ENCODE measurements around the gene TNFAIP6. TPM values are rescaled to one million over a fixed set of nuclear protein-coding genes. Genes with fewer than 3 reads are reported as not detected.
"Not testable (repeated sequence)": the region's sequence is repeated elsewhere in the genome, so short reads cannot be mapped to it uniquely, and the experiment has no call there.

The TNFAIP6 gene, protein sequence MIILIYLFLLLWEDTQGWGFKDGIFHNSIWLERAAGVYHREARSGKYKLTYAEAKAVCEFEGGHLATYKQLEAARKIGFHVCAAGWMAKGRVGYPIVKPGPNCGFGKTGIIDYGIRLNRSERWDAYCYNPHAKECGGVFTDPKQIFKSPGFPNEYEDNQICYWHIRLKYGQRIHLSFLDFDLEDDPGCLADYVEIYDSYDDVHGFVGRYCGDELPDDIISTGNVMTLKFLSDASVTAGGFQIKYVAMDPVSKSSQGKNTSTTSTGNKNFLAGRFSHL
- total RNA-seq = not detected

DNA sequence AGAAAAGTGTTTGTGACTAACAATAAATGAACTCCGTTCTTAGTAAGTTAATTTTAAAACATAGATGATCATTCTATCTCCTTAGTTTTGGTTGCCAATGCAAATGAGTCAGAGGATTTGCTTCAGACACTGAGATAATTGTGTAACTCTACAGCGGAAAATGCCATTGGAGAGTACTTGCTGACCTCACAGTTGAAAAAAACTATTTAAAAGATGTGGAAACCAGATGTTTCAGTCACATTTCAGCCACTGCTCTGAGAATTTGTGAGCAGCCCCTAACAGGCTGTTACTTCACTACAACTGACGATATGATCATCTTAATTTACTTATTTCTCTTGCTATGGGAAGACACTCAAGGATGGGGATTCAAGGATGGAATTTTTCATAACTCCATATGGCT lies at the start of gene TNFAIP6:
TNFAIP6 (plus strand) TSS at position 234 of the 400 bp plus-strand sequence; CDS start at position 309, 75 bp downstream.
- no peaks in the 10 kb centered on the region for H3K4me1 Mint-ChIP-seq (ENCODE audit: low read depth)
- ChIA-PET POLR2A (no interaction called here), CTCF (no interaction called here)
- H3K27ac Mint-ChIP-seq = no peak within 1 kb of the TSS
- DNase-seq = no peak
- H3K4me3 Mint-ChIP-seq = no peak within 1 kb of the TSS
- no peaks in the 10 kb centered on the region for H3K27me3 Mint-ChIP-seq
- no peaks in the 10 kb centered on the region for H3K36me3 Mint-ChIP-seq
- no peaks in the 10 kb centered on the region for H3K9me3 Mint-ChIP-seq
- intact Hi-C loops (cut with micrococcal nuclease) = no loop called here

DNA sequence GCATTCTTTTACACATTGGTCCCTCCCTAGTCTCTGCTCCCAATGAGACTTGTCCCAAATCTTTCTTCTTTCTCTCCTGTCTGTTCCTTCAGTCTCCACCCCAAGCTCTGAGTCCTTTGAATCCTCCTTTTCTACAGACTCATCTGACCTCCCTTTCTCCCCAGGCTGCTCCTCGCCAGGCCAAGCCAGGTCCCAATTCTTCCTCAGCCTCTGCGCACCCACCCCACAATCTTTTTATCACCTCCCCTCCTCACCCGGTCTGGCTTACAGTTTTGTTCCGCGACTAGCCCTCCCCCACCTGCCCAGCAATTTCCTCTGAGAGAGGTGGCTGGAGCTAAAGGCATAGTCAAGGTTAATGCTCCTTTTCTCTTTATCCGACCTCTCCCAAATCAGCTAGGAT lies 47.1 kb upstream of the TNFAIP6 start:
- H3K4me1 Mint-ChIP-seq (ENCODE audit: low read depth); H3K27me3 Mint-ChIP-seq; H3K36me3 Mint-ChIP-seq; H3K4me3 Mint-ChIP-seq; CTCF ChIA-PET; intact Hi-C loops (cut with micrococcal nuclease); POLR2A ChIA-PET; DNase-seq; H3K9me3 Mint-ChIP-seq; H3K27ac Mint-ChIP-seq: not testable (repeated sequence)

DNA sequence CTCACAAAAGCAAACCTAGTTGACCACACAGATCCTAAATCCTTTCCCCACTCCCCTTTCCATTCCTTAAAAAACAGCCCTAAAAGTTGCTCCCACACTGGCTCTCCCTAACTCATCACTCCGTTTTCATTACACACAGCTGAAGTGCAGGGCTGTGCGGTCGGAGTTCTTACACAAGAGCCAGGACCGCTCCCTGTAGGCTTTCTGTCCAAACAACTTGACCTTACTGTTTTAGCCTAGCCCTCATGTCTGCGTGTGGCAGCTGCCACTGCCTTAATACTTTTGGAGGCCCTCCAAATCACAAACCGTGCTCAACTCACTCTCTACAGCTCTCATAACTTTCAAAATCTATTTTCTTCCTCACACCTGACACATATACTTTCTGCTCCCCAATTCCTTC lies 45.0 kb upstream of the TNFAIP6 start:
- H3K27ac Mint-ChIP-seq; DNase-seq; intact Hi-C loops (cut with micrococcal nuclease); H3K36me3 Mint-ChIP-seq; H3K27me3 Mint-ChIP-seq; POLR2A ChIA-PET; H3K9me3 Mint-ChIP-seq; H3K4me3 Mint-ChIP-seq; H3K4me1 Mint-ChIP-seq (ENCODE audit: low read depth); CTCF ChIA-PET: not testable (repeated sequence)

DNA sequence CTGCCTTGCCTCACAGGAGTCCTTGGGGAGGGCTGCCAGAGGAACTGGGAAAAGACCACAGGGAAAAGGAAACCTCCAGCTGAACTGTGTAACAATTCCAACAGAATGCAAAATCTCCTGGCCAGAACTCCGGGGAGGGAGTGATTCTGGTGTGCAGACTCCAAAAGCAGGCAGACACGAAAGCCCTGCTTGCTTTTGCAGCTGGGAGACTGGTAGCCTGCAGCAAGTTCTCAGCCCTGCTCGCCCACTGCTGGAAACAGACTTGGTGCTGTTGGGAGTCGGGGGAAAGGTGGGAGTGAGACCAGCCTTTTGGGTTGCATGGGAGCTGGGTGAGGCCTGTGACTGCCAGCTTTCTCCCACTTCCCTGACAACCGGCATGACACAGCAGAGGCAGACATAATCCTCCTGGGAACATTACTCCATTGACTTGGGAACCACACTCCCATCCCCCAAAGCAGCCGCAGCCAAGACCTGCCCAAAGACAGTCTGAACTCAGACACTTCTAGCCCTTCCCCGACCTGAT lies 42.0 kb upstream of the TNFAIP6 start:
- Mint-ChIP-seq H3K4me1 (ENCODE audit: low read depth) (peaks cover 3% of the 10 kb centered on the region), H3K27ac (no peak overlapping the region), H3K36me3 (no peaks in the 10 kb centered on the region), H3K4me3 (no peak overlapping the region), H3K9me3 (no peaks in the 10 kb centered on the region), H3K27me3 (peaks cover 10% of the 10 kb centered on the region)
- DNase-seq = no peak
- ChIA-PET POLR2A (no interaction called here), CTCF (no interaction called here)
- intact Hi-C loops (cut with micrococcal nuclease) = no loop called here

DNA sequence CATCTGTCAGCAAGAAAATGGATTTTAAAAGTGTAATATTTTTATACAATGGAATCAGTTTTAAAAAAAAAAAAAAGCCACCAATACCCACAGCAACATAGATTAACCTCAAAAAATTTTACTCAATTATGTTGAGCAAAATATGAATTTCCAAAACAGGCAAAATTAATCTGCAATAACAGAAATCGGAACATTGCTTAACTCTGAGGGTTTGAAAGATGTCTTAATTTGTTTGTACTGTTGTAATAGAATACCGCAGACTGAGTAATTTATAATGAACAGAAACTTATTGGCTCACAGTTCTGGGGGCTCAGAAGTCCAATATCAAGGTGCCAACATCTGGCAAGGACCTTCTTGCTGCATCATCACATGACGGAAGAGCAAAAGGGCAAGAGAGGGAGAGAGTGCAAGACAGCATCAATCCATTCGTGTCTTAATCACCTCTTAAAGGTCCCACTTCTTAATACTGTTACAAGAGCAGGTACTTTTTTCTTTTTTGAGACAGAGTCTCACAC lies 31.8 kb upstream of the TNFAIP6 start:
- ChIA-PET CTCF (no interaction called here), POLR2A (no interaction called here)
- no peaks in the 10 kb centered on the region for H3K9me3 Mint-ChIP-seq
- H3K4me3 Mint-ChIP-seq = no peak overlapping the region
- no peaks in the 10 kb centered on the region for H3K27me3 Mint-ChIP-seq
- no peaks in the 10 kb centered on the region for H3K36me3 Mint-ChIP-seq
- no peak for DNase-seq
- H3K4me1 Mint-ChIP-seq (ENCODE audit: low read depth) = no peaks in the 10 kb centered on the region
- no peak overlapping the region for H3K27ac Mint-ChIP-seq
- intact Hi-C loops (cut with micrococcal nuclease) = no loop called here

DNA sequence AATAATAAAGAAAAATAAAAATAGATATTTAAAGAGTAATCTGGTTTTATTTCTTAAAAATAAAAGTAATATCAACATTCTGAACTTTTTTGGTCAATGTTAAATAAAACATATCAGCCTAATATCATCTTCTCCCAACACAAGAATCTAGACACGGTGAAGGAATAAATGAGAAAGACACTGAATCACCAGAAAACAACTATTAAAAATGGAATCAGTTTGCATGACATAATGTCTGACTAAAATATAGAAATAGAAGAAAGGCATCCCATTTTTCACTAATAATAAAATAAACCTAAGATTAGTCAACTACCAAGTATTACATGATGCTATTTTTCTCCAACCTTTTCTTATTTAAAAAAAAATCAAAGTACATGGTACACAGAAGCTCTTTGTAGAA lies 30.8 kb upstream of the TNFAIP6 start:
- Mint-ChIP-seq H3K9me3 (no peaks in the 10 kb centered on the region), H3K27ac (no peak overlapping the region), H3K36me3 (no peaks in the 10 kb centered on the region), H3K4me1 (ENCODE audit: low read depth) (no peaks in the 10 kb centered on the region), H3K4me3 (no peak overlapping the region), H3K27me3 (peaks cover 2% of the 10 kb centered on the region)
- ChIA-PET CTCF (interaction anchor here (0.6 kb wide), 1 partner anchor 152 kb away, joined by 3 read pairs; no protein-coding TSS in a partner anchor), POLR2A (no interaction called here)
- DNase-seq = no peak
- intact Hi-C loops (cut with micrococcal nuclease) = no loop called here

DNA sequence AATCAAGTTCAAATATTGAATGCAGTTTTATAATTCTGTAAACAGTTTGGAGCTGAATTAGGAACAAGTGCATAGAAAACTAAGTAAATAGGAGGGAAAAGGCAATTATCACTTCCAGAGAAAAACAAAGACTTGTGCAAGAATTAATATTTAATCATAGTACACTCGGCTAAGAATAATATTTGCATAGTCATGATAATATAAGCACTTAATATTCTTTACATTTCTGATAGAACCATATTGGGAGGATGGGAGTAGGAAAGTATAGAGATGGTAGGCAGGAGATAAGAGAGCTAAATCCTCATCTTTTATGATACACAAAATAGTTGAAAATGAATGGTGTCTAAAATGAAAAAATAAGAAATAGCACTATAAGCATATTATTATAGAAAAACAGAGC lies 27.4 kb upstream of the TNFAIP6 start:
- intact Hi-C loops (cut with micrococcal nuclease) = no loop called here
- Mint-ChIP-seq H3K27me3 (peaks cover 3% of the 10 kb centered on the region), H3K4me3 (no peak overlapping the region), H3K9me3 (no peaks in the 10 kb centered on the region), H3K4me1 (ENCODE audit: low read depth) (no peaks in the 10 kb centered on the region), H3K27ac (no peak overlapping the region), H3K36me3 (no peaks in the 10 kb centered on the region)
- ChIA-PET CTCF (interaction anchor here (0.6 to 1.1 kb wide), 2 partner anchors 11 to 91 kb away, joined by 3 read pairs; no protein-coding TSS in a partner anchor), POLR2A (no interaction called here)
- no peak for DNase-seq

DNA sequence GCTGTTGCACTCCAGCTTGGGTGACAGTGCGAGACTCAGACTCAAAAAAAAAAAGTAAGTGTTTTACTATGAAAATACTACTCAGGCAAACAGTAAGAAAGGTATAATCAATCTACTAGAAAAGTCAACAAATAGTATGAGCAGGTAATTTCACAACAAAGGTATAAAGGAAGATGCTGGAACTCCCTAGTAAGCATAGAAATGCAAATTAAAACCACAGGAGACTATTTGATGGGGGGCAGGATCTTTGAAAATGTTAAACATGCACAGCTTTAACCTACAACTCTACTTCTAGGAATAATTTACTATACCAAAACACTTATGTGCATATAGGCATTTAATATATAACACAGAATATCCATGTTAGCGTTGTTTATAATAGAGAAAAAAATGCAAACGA lies 24.3 kb upstream of the TNFAIP6 start:
- no peak for DNase-seq
- intact Hi-C loops (cut with micrococcal nuclease) = no loop called here
- Mint-ChIP-seq H3K4me1 (ENCODE audit: low read depth) (no peaks in the 10 kb centered on the region), H3K27ac (no peak overlapping the region), H3K4me3 (no peak overlapping the region), H3K9me3 (no peaks in the 10 kb centered on the region), H3K36me3 (no peaks in the 10 kb centered on the region), H3K27me3 (peaks cover 10% of the 10 kb centered on the region)
- POLR2A ChIA-PET = no interaction called here
- CTCF ChIA-PET = no interaction called here

DNA sequence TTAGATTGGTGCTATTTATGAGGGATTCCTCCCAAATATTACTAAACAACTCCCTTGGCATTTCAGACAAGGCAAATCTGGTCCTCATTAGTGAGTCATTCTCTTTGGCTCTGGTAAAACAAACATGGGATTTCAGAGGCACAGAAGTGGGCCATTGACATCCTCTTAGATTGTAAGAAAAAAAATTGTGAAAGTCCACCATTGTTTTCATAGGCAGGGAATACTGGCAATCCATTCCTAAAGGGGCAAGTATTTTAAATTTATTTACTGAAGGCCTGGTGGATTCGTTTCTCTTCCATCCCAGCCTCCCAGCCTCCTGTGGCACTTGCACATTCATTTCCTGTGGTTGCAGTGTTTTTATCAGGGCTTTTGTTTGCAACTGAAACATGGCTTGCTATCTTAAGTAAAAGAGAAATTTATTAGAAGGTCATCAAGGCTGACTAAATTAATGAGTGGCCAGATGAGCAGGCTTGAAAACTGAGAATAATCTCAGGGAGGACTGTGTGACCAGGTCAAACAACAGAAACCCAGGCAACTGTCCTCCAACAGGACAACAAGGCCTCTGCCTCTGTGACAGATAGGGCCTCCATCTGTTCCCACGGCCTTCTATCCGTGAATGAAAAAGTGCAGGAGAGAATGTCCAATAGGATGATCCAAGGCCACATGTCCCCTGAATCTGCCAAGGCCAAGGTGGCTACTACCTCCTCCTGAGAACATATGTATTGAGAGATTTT lies 23.1 kb upstream of the TNFAIP6 start:
- no peaks in the 10 kb centered on the region for H3K9me3 Mint-ChIP-seq
- CTCF ChIA-PET = interaction anchor here (0.6 kb wide), 1 partner anchor 40 kb away, joined by 4 read pairs; no protein-coding TSS in a partner anchor
- H3K36me3 Mint-ChIP-seq = no peaks in the 10 kb centered on the region
- H3K4me3 Mint-ChIP-seq = no peak overlapping the region
- H3K27me3 Mint-ChIP-seq = peaks cover 10% of the 10 kb centered on the region
- DNase-seq = no peak
- intact Hi-C loops (cut with micrococcal nuclease) = no loop called here
- H3K4me1 Mint-ChIP-seq (ENCODE audit: low read depth) = no peaks in the 10 kb centered on the region
- H3K27ac Mint-ChIP-seq = no peak overlapping the region
- POLR2A ChIA-PET = no interaction called here

DNA sequence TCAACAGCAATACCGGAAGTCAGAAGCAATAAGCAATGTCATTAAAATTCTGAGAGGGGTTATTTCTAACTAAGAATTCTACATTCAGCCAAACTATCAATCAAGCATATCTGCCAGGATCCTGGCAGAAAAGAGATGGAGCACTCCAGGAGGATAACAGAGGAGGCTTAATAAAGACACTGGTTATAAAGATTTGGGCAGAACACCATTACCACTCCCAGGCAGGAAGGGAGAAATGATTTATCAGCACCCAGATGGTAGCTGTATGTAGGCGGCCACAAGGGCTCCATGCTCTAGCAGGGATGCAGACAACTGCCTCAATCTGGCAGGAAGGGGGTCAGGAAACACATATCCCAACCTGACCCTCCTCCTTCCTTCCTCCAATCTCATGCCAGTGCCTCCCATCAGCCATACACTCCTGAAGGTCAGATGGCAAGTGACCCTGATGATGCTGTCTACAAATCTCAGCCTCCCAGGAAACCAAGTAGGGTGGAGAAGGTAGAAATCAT lies 20.5 kb upstream of the TNFAIP6 start:
- H3K27ac Mint-ChIP-seq = no peak overlapping the region
- CTCF ChIA-PET = no interaction called here
- peaks cover 10% of the 10 kb centered on the region for H3K27me3 Mint-ChIP-seq
- H3K9me3 Mint-ChIP-seq = peaks cover 10% of the 10 kb centered on the region
- H3K4me3 Mint-ChIP-seq = no peak overlapping the region
- no peaks in the 10 kb centered on the region for H3K36me3 Mint-ChIP-seq
- no peaks in the 10 kb centered on the region for H3K4me1 Mint-ChIP-seq (ENCODE audit: low read depth)
- no peak for DNase-seq
- POLR2A ChIA-PET = no interaction called here
- intact Hi-C loops (cut with micrococcal nuclease) = no loop called here

DNA sequence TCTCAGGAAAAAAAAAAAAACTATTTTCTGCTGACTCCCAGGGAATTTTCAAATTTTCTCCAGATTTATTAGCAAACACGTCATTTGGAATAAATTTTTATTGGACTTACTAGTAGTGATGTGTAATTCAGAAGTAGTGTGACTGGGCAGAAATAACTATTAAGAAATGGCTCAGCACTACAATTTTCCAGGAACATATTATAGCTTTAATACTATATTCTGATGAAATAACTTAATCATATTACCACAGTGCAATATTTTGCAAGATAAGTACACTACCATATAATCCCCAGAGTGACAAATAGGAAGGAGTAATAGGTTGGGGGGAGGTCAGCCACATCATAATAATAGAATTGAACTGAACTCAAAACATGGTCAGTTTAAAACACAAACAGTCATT lies 19.7 kb upstream of the TNFAIP6 start:
- ChIA-PET POLR2A (interaction anchor here (0.7 kb wide), 1 partner anchor 19 kb away, joined by 4 read pairs; no protein-coding TSS in a partner anchor), CTCF (interaction anchor here (0.6 kb wide), 1 partner anchor 168 kb away, joined by 3 read pairs; no protein-coding TSS in a partner anchor)
- Mint-ChIP-seq H3K4me3 (no peak overlapping the region), H3K9me3 (peaks cover 10% of the 10 kb centered on the region), H3K27ac (no peak overlapping the region), H3K36me3 (no peaks in the 10 kb centered on the region), H3K27me3 (peaks cover 10% of the 10 kb centered on the region), H3K4me1 (ENCODE audit: low read depth) (no peaks in the 10 kb centered on the region)
- intact Hi-C loops (cut with micrococcal nuclease) = no loop called here
- no peak for DNase-seq

DNA sequence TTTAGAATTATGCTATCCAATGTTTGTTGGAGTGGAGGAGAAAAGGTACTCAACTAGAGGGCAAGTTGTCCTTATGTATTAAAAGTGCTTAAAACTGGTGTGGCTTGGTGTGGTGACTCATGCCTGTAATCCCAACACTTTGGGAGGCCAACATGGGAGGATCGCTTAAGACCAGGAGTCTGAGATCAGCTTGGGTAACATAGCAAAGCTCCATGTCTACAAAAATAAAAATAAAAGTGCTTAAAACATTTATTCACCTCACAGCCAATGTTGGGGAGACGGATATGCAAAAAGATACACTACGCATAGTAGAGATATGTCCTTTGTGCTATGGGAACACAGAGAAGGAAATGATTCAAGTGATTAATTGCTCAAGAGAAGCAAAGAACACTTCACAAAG lies 19.3 kb upstream of the TNFAIP6 start:
- DNase-seq = no peak
- intact Hi-C loops (cut with micrococcal nuclease) = no loop called here
- no peaks in the 10 kb centered on the region for H3K4me1 Mint-ChIP-seq (ENCODE audit: low read depth)
- H3K36me3 Mint-ChIP-seq = no peaks in the 10 kb centered on the region
- ChIA-PET CTCF (interaction anchor here (0.6 kb wide), 1 partner anchor 168 kb away, joined by 3 read pairs; no protein-coding TSS in a partner anchor), POLR2A (interaction anchor here (0.7 kb wide), 1 partner anchor 19 kb away, joined by 4 read pairs; no protein-coding TSS in a partner anchor)
- no peak overlapping the region for H3K4me3 Mint-ChIP-seq
- H3K27ac Mint-ChIP-seq = no peak overlapping the region
- H3K9me3 Mint-ChIP-seq = peaks cover 10% of the 10 kb centered on the region
- peaks cover 10% of the 10 kb centered on the region for H3K27me3 Mint-ChIP-seq
